LNCAP (cell line): ENCODE results near the gene PAFAH2.

Experiments used
- CTCF ChIP-seq: fragments of 450-650 bp; IDR thresholded peaks from 2 replicates; pipeline ENCODE4 v1.5.1; 2017; ENCODE audit warnings: mild to moderate bottlenecking

Gene PAFAH2

GRCh38 chr1:26006710-26007109, 8.8 kb upstream of the PAFAH2 start:
- TF ChIP-seq CTCF = no peak

GRCh38 chr1:26005434-26006105, 7.7 kb upstream of the PAFAH2 start:
- TF ChIP-seq CTCF = no peak

- no peak for TF ChIP-seq CTCF
These were observed 5.9 kb upstream of the PAFAH2 start for GRCh38 chr1:26003756-26004155.

- TF ChIP-seq CTCF = no peak
These were observed 5.4 kb upstream of the PAFAH2 start for GRCh38 chr1:26003262-26003661.

DNA sequence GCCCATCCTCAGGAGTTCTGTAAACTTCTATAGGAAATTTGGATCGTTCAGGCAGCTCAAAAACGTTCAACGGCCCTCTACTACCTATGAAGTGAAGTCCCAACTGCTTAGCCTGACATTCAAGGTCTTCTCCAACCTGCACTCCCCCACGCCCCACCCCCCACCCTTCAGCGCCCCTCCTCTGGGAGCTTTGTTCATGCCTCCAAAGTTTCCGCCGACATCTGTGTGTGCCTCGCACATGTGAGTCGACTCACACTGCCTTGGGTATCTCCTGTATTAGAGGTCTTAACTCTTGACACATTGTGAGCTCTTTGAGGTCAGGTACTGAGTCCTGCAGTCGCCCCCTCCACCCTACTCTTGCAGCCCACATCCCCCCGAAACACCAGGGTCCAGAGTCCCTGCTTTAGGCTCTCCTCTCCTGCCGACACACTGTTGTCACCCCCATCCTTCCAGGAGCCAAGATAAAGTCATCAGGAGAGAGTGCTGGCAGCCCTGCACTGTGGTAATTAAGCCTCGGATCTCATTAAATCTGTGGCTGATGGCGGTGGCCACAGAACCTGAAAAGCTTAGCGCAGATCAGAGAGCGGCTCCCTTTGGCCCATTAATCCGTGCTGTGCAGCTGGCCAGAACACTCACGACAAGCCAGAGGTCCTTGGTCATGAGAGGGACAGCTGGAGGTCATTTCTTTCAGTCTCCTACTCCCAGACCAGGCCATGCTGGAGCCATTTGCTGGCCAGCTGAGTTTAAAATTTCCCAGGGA, 1.4 kb upstream of the PAFAH2 start:
- no peak for TF ChIP-seq CTCF

- no peak for TF ChIP-seq CTCF
These were observed 666 bp downstream of the PAFAH2 start for GRCh38 chr1:25996966-25997827.

GRCh38 chr1:25994402-25995150, 3.3 kb downstream of the PAFAH2 start:
- TF ChIP-seq CTCF = no peak
